IMR-90 (cell line): Measurements from ENCODE around the gene ASTN2.

Experiments used
- CTCF ChIP-seq: conservative IDR thresholded peaks from 2 replicates; pipeline ENCODE4 v1.5.1; 2012; ENCODE audit warnings: mild to moderate bottlenecking, low read depth, low read length, improper control_type of control experiment
- RAD21 ChIP-seq: IDR thresholded peaks from 2 replicates; pipeline ENCODE4 v1.6.1; 2012; ENCODE audit warnings: low read length, improper control_type of control experiment

DNA sequence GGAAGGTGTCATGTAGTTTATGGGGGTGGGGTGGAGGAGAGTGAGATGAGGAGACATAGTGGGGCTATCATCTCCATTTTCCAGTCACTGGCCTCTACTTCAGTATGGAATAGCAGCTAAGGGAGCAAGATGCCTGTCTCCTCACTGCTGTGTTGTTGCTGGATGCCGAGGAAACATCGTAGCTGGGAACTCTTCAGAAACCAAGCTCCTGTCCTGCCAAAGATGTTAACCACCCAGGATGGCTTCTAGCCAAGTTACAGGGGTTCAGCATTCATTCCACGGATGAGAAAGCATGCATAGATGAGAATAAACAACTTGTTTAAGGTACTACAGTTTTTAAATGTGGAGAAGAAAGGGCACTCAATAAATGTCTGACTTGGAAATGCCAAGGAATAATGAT is 226.5 kb downstream of the ASTN2 start:
- no peak for TF ChIP-seq CTCF
- no peak for TF ChIP-seq RAD21
